Esophagus muscularis mucosa (tissue), 4 donors: ENCODE results near the gene RUNX1. TPM values are rescaled to one million over a fixed set of nuclear protein-coding genes. Genes with fewer than 3 reads are reported as not detected.
"Not testable (repeated sequence)": the region's sequence is repeated elsewhere in the genome, so short reads cannot be mapped to it uniquely, and the experiment has no call there.

Experiments used
- DNase-seq: peaks from one replicate; pipeline ENCODE4 v3.0.0-alpha.2; 2017; ENCODE audit errors: extremely low spot score
- H3K27ac ChIP-seq, 4 donors: fragments of 200-600 bp; sonication (generic); replicated peaks in 1 of 4; 1 replicate in 3 of 4; 2 replicates in 1 of 4; pipeline ENCODE4 v1.5.1; 2016 to 2019; ENCODE audit warnings: mild to moderate bottlenecking in 1 of 4
- H3K27me3 ChIP-seq, 4 donors: fragments of 200-600 bp; sonication (generic); one replicate each; pipeline versions ENCODE4 v1.5.1 to v1.6.0; 2016 to 2019
- H3K36me3 ChIP-seq, 4 donors: fragments of 200-600 bp; sonication (generic); one replicate each; pipeline ENCODE4 v1.5.1; 2016 to 2019
- H3K4me1 ChIP-seq, 4 donors: fragments of 200-600 bp; sonication (generic); one replicate each; pipeline ENCODE4 v1.5.1; 2016 to 2019
- H3K4me3 ChIP-seq, 4 donors: fragments of 200-600 bp; sonication (generic); 1 replicate in 2 of 4; 2 replicates in 2 of 4; pipeline ENCODE4 v1.5.1; 2016 to 2019; ENCODE audit warnings: mild to moderate bottlenecking in 4 of 4, moderate library complexity in 1 of 4
- H3K9me3 ChIP-seq, 4 donors: fragments of 200-600 bp; sonication (generic); 1 replicate in 3 of 4; 2 replicates in 1 of 4; pipeline ENCODE4 v1.5.1; 2016 to 2019
- EP300 ChIP-seq: sonication (generic); formaldehyde crosslinking; IDR thresholded peaks from one replicate; pipeline ENCODE4 v1.6.1; 2017; ENCODE audit warnings: antibody characterized with exemption
- POLR2A ChIP-seq: fragments of 450-650 bp; IDR thresholded peaks from one replicate; pipeline ENCODE4 v1.6.1; 2017; ENCODE audit warnings: antibody characterized with exemption, moderate library complexity, mild to moderate bottlenecking, low read depth
- POLR2AphosphoS5 ChIP-seq, 2 donors: sonication (generic); formaldehyde crosslinking; IDR thresholded peaks; one replicate each; pipeline ENCODE4 v1.6.1; 2017; ENCODE audit warnings: antibody characterized with exemption in 2 of 2
- WGBS: methylation state at CpG from one replicate; pipeline ENCODE4 v1.1.5; 2018; 5-methylcytosine and 5-hydroxymethylcytosine counted together
- intact Hi-C: fragments of 100-400 bp; cut with DNase I; formaldehyde crosslinking; loops from one replicate; pipeline ENCODE4 v1.15.1; 2023
- total RNA-seq, 4 donors: library from RNA; depleted of rRNA; stranded (reverse); fragments of >200 nt; gene quantifications; one replicate each; pipeline versions ENCODE4 v1.1.0 to v1.2.1, GENCODE V29; 2016
- TF ChIP-seq, protein P1 (sequence below), 3 experiments: fragments of 200-600 bp in 2 of 3; fragments of 450-650 bp in 1 of 3; sonication (generic) in 2 of 3; IDR thresholded peaks; one replicate each; pipeline ENCODE4 v1.5.1; 2017 to 2019; ENCODE audit warnings: antibody characterized with exemption in 3 of 3, mild to moderate bottlenecking in 2 of 3, moderate library complexity in 1 of 3

RUNX1 gene
- total RNA-seq, 4 donors from 2014 or later: 3.7 to 10.9 (median 5.6) TPM

DNA sequence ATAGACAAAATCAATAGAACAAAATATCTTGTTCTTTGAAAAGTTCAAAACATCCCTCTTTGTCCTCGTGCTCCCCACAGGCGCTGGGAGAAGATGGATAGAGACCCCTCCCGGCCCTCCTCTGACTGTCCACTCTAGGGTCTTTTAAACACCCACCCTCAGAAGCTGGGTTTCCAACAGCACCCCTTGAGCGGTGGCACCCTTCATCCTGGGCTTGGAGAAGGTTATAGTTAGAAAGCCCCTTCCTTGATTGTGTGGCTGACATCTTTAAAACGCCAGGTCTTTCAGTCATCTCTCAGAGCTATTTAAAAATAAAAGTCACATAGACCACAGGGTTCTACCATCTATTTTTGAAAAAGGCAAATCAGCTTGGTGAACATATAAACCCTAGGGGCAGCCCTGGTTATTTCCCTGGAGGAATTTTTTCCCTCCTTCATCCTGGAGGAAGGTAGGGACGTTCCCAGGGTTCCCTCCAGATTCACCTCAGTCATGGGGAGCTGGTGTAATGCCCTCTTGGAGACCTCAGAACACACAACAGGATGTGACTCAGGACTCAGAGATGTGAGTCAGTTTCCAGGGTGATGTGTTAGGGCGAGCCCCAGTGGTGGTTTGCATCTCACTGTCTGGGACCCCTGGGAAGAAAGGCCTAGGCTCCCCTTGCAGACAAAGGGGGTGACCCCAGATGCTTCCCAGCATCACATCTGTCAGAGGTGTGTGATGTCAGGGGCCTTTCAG lies 241.8 kb downstream of the RUNX1 start:
- 80% methylated on average over 7 of the region's 7 CpGs for WGBS
- intact Hi-C loops: no loop called here
- H3K4me3 ChIP-seq: no peak overlapping the region
- H3K4me1 ChIP-seq: no peaks in the 10 kb centered on the region
- H3K27ac ChIP-seq: no peak overlapping the region
- no peaks in the 10 kb centered on the region for H3K36me3 ChIP-seq
- no peaks in the 10 kb centered on the region for H3K27me3 ChIP-seq
- TF ChIP-seq POLR2A (no peak), POLR2AphosphoS5 (IDR thresholded peaks at IDR 0.05) (no peak), EP300 (no peak)
- TF ChIP-seq, protein P1, sequence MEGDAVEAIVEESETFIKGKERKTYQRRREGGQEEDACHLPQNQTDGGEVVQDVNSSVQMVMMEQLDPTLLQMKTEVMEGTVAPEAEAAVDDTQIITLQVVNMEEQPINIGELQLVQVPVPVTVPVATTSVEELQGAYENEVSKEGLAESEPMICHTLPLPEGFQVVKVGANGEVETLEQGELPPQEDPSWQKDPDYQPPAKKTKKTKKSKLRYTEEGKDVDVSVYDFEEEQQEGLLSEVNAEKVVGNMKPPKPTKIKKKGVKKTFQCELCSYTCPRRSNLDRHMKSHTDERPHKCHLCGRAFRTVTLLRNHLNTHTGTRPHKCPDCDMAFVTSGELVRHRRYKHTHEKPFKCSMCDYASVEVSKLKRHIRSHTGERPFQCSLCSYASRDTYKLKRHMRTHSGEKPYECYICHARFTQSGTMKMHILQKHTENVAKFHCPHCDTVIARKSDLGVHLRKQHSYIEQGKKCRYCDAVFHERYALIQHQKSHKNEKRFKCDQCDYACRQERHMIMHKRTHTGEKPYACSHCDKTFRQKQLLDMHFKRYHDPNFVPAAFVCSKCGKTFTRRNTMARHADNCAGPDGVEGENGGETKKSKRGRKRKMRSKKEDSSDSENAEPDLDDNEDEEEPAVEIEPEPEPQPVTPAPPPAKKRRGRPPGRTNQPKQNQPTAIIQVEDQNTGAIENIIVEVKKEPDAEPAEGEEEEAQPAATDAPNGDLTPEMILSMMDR (IDR thresholded peaks at IDR 0.05): no peak
- no peak for DNase-seq
- peaks cover 0 to 18% (median 3%) of the 10 kb centered on the region in 4 donors for H3K9me3 ChIP-seq

DNA sequence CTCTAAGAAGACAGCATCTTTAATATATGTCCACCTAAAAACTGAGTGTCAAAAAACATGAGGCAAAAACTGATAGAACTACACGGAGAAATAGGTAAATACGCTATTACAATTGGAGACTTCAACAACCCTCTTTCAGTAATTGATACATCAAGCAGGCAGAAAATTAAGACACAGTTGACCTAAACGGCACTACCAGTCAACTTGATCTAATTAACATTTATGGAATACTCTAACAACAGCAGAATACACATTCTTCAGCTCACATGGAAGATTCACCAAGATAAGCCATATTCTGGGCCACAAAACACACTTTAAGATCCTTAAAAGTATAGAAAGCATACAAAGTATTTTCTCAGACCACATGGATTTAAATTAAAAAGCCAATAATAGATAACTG lies 242.7 kb downstream of the RUNX1 start:
- intact Hi-C loops: no loop called here

DNA sequence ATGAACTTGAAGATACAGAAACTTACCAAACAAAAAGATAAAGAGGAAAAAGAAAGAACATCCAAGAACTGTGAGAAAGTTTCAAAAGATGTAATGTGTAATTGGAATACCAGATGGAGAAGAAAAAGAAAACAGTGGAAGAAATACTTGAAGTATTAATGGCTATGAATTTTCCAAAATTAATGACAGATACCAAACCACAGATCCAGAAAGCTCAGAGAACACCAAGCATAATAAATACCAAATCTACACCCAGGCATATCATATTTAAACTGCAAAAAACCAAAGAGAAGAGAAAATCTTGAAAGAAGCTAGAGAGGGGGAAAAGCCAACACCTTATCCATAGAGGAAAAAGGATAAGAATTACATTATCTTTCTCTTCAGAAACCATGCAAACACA lies 243.9 kb downstream of the RUNX1 start:
- DNase-seq: no peak
- Histone ChIP-seq H3K9me3 (peaks cover 0 to 18% (median 3%) of the 10 kb centered on the region in 4 donors), H3K36me3 (no peaks in the 10 kb centered on the region), H3K4me1 (no peaks in the 10 kb centered on the region), H3K4me3 (no peak overlapping the region), H3K27me3 (no peaks in the 10 kb centered on the region), H3K27ac (no peak overlapping the region)
- TF ChIP-seq, protein P1 (IDR thresholded peaks at IDR 0.05): no peak
- TF ChIP-seq POLR2AphosphoS5 (IDR thresholded peaks at IDR 0.05): no peak
- no peak for TF ChIP-seq POLR2A
- TF ChIP-seq EP300: no peak
- intact Hi-C loops: no loop called here

More for the DNA sequence above, 242.7 kb downstream of the RUNX1 start:
- Histone ChIP-seq H3K9me3 (peaks cover 0 to 18% (median 3%) of the 10 kb centered on the region in 4 donors), H3K4me3 (no peak overlapping the region), H3K36me3 (no peaks in the 10 kb centered on the region), H3K4me1 (no peaks in the 10 kb centered on the region), H3K27me3 (no peaks in the 10 kb centered on the region), H3K27ac (no peak overlapping the region)
- DNase-seq: no peak
- WGBS: 98% methylated on average over 3 of the region's 3 CpGs
- TF ChIP-seq, protein P1 (IDR thresholded peaks at IDR 0.05): no peak
- no peak for TF ChIP-seq POLR2AphosphoS5 (IDR thresholded peaks at IDR 0.05)
- no peak for TF ChIP-seq POLR2A
- TF ChIP-seq EP300: no peak

DNA sequence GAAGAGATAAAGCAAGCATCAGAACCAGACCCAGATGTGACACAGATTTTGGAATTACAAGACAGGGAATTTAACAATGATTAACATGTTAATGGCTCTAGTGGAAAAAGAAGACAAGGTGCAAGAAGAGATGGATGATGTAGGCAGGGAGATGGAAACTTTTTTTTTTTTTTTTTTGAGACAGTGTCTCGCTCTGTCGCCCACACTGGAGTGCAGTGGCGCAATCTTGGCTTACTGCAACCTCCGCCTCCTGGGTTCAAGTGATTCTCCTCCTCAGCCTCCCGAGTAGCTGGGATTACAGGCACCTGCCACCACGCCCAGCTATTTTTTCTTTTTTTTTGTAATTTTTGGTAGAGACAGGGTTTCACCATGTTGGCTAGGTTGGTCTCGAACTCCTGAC lies 244.5 kb downstream of the RUNX1 start:
- H3K36me3 ChIP-seq, H3K27ac ChIP-seq, H3K4me1 ChIP-seq, DNase-seq, H3K4me3 ChIP-seq, H3K27me3 ChIP-seq, intact Hi-C loops: not testable (repeated sequence)
- peaks cover 0 to 18% (median 3%) of the 10 kb centered on the region in 4 donors for H3K9me3 ChIP-seq
- 93% methylated on average over 7 of the region's 7 CpGs for WGBS

DNA sequence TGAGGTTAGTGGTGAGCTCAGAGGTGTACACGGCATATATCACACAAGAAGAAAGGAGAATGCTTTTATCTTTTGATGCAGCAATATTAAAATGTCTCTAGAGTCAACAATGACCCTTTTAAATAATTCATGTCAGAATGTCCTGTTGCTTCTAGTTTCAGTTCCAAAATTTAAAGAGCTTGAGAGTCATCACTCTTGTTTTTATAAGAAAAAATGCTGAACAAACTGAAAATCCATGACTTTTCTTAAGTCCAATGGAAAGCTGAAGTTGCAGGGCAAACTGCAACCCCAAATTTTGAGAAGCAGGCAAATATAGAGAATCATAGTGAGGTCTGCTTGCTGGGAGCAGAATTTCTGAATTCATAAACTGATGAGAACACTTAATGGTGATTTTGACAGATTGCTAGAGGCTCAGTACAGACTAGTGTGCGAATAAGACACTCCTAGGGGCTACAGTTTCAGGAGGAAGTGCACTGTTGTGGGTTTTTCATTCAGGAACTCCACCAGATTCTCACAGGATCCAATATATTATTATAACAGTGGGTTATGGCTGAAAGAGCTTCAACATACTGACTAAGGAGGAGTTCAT lies 245.2 kb downstream of the RUNX1 start:
- no peaks in the 10 kb centered on the region for H3K36me3 ChIP-seq
- DNase-seq: no peak
- H3K27me3 ChIP-seq: no peaks in the 10 kb centered on the region
- H3K4me1 ChIP-seq: no peaks in the 10 kb centered on the region
- no peak overlapping the region for H3K4me3 ChIP-seq
- 70% methylated on average over 2 of the region's 2 CpGs for WGBS
- TF ChIP-seq EP300 (no peak), POLR2A (no peak), POLR2AphosphoS5 (IDR thresholded peaks at IDR 0.05) (no peak)
- TF ChIP-seq, protein P1 (IDR thresholded peaks at IDR 0.05): no peak
- intact Hi-C loops: no loop called here
- peaks cover 0 to 18% (median 3%) of the 10 kb centered on the region in 4 donors for H3K9me3 ChIP-seq
- no peak overlapping the region for H3K27ac ChIP-seq
